Left ventricle myocardium inferior (tissue), 1 donor: ENCODE results near the gene GATAD2A. TPM values are rescaled to one million over a fixed set of nuclear protein-coding genes. Genes with fewer than 3 reads are reported as not detected.

ENCODE experiments used
- DNase-seq: peaks from one replicate; pipeline ENCODE4 v3.0.0-alpha.2; 2020
- H3K27ac ChIP-seq: fragments of 200-600 bp; replicated peaks from 2 replicates; pipeline ENCODE4 v1.8.0; 2021
- H3K27me3 ChIP-seq: fragments of 200-600 bp; 2 replicates; pipeline ENCODE4 v1.8.0; 2021; ENCODE audit warnings: low read depth
- H3K36me3 ChIP-seq: fragments of 200-600 bp; 2 replicates; pipeline ENCODE4 v1.8.0; 2021
- H3K4me1 ChIP-seq: fragments of 200-600 bp; 2 replicates; pipeline ENCODE4 v1.8.0; 2021
- H3K4me3 ChIP-seq: fragments of 200-600 bp; 2 replicates; pipeline ENCODE4 v1.8.0; 2021; ENCODE audit warnings: mild to moderate bottlenecking, moderate library complexity
- H3K9me3 ChIP-seq: fragments of 200-600 bp; replicated peaks from 2 replicates; pipeline ENCODE4 v1.8.0; 2021
- intact Hi-C: fragments of 100-400 bp; cut with micrococcal nuclease; formaldehyde crosslinking; loops from one replicate; pipeline ENCODE4 v1.11.0; 2022
- total RNA-seq: library from RNA; stranded (reverse); fragmentation: NEBNext Ultra II Directional; extraction: Animal tissue kit (Norgen Biotek cat#: 25700); gene quantifications from one replicate; pipeline ENCODE4 v1.2.1, GENCODE V29; 2021
- TF ChIP-seq, protein P1 (sequence below): fragments of 200-600 bp; IDR thresholded peaks from 2 replicates; pipeline ENCODE4 v1.8.0; 2021; ENCODE audit warnings: antibody characterized with exemption, mild to moderate bottlenecking, borderline replicate concordance
- donor health status: DM: no; HTN: yes; CAD: no; lungs with severe emphysema.

Gene GATAD2A
- total RNA-seq, 1 donor from 2014 or later, result 24.1 TPM

GRCh38 chr19:19508217-19508616 is 102.7 kb downstream of the GATAD2A start:
- intact Hi-C loops, result no loop called here
- no peak overlapping the region for H3K4me3 ChIP-seq
- TF ChIP-seq, protein P1, sequence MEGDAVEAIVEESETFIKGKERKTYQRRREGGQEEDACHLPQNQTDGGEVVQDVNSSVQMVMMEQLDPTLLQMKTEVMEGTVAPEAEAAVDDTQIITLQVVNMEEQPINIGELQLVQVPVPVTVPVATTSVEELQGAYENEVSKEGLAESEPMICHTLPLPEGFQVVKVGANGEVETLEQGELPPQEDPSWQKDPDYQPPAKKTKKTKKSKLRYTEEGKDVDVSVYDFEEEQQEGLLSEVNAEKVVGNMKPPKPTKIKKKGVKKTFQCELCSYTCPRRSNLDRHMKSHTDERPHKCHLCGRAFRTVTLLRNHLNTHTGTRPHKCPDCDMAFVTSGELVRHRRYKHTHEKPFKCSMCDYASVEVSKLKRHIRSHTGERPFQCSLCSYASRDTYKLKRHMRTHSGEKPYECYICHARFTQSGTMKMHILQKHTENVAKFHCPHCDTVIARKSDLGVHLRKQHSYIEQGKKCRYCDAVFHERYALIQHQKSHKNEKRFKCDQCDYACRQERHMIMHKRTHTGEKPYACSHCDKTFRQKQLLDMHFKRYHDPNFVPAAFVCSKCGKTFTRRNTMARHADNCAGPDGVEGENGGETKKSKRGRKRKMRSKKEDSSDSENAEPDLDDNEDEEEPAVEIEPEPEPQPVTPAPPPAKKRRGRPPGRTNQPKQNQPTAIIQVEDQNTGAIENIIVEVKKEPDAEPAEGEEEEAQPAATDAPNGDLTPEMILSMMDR, result no peak
- no peaks in the 10 kb centered on the region for H3K27me3 ChIP-seq
- H3K9me3 ChIP-seq, result no peaks in the 10 kb centered on the region
- peaks cover 46% of the 10 kb centered on the region for H3K36me3 ChIP-seq
- H3K27ac ChIP-seq, result no peak overlapping the region
- DNase-seq, result no peak
- no peaks in the 10 kb centered on the region for H3K4me1 ChIP-seq

DNA sequence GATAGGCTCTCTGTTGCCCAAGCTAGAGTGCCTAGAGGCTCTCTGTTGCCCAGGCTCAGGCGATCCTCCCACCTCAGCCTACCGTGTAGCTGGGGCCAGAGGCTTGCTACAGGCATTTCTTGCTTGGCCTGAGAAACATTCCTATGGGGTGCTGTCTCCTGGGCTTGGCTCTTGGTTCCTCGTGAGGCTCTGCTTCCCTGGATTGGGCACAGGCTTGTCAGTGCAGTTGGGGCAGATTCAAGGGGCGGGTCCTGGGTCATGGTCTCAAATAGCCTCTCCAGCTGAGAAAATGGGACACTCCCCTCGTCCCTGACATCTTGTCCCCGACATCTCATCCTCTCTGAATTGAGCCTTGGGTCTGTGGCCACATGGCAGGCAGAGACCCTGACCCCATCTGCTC is 105.0 kb downstream of the GATAD2A start:
- TF ChIP-seq, protein P1, result no peak
- Histone ChIP-seq H3K27me3 (no peaks in the 10 kb centered on the region), H3K9me3 (peaks cover 10% of the 10 kb centered on the region), H3K36me3 (peaks cover 25% of the 10 kb centered on the region), H3K4me3 (no peak overlapping the region), H3K27ac (no peak overlapping the region), H3K4me1 (peaks cover 12% of the 10 kb centered on the region)
- intact Hi-C loops, result no loop called here
- DNase-seq, result no peak

DNA sequence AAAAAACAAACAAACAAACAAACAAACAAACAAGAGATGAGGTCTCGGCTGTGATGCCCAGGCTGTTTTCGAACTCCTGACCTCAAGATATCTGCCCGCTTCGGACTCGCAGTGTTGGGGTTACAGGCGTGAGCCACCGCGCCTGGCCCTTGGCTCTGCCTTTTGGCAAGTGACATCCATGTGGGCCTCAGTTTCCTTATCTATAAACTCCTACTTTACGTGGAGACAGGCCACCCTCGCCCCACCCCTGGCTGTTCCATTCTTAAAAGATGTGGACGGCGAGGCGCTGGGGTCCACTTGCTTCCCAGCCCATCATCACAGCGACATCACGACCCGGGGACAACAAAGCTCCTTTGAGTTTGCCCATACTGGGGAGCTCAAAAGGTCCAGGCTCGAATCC is 108.2 kb downstream of the GATAD2A start:
- intact Hi-C loops, result no loop called here
- H3K27ac ChIP-seq, result peak overlapping the region; percentile 50
- no peak for DNase-seq

GRCh38 chr19:19514215-19514657 is 108.8 kb downstream of the GATAD2A start:
- TF ChIP-seq, protein P1, result no peak
- DNase-seq, result peak; percentile 84
- H3K4me1 ChIP-seq, result peaks cover 45% of the 10 kb centered on the region
- peak overlapping the region; percentile 50 for H3K27ac ChIP-seq
- peak overlapping the region; percentile 79 for H3K4me3 ChIP-seq
- H3K27me3 ChIP-seq, result no peaks in the 10 kb centered on the region
- intact Hi-C loops, result no loop called here
- H3K36me3 ChIP-seq, result peaks cover 2% of the 10 kb centered on the region
- peaks cover 10% of the 10 kb centered on the region for H3K9me3 ChIP-seq

More for the DNA sequence above, 108.2 kb downstream of the GATAD2A start:
- TF ChIP-seq, protein P1, result no peak
- H3K27me3 ChIP-seq, result no peaks in the 10 kb centered on the region
- no peaks in the 10 kb centered on the region for H3K36me3 ChIP-seq
- H3K4me1 ChIP-seq, result peaks cover 40% of the 10 kb centered on the region
- peak overlapping the region; percentile 79 for H3K4me3 ChIP-seq
- peaks cover 10% of the 10 kb centered on the region for H3K9me3 ChIP-seq

- peak within 1 kb of the TSS; percentile 79 for H3K4me3 ChIP-seq
- H3K36me3 ChIP-seq, result peaks cover 10% of the 10 kb centered on the region
- intact Hi-C loops, result no loop called here
- peaks cover 10% of the 10 kb centered on the region for H3K9me3 ChIP-seq
- H3K4me1 ChIP-seq, result peaks cover 53% of the 10 kb centered on the region
- peak within 1 kb of the TSS; percentile 92 for H3K27ac ChIP-seq
- no peak for DNase-seq
- no peaks in the 10 kb centered on the region for H3K27me3 ChIP-seq
- TF ChIP-seq, protein P1, result no peak
Measured at GRCh38 chr19:19514881-19515641, 109.6 kb downstream of the GATAD2A start, which contains the start of gene TSSK6. Gene TSSK6 (minus strand): TSS chr19:19515548. CDS start chr19:19515427, 121 bp downstream.
